GM19452 (cell line): Measurements from ENCODE around the gene PAX7.

ENCODE experiments used
- ATAC-seq: cut with Tn5 transposase; IDR thresholded peaks from one replicate; pipeline ENCODE4 v1.9.1; 2021; ENCODE audit not compliant: unreplicated experiment

Gene PAX7

GRCh38 chr1:18618546-18619466 lies 11.8 kb upstream of the PAX7 start:
- no peak for ATAC-seq

GRCh38 chr1:18619467-18619835 lies 11.2 kb upstream of the PAX7 start:
- ATAC-seq = no peak

- ATAC-seq = no peak
Measured at GRCh38 chr1:18628511-18628910, 2.1 kb upstream of the PAX7 start.

- no peak for ATAC-seq
Measured at GRCh38 chr1:18629659-18630510, 761 bp upstream of the PAX7 start.

- ATAC-seq = no peak
Measured at GRCh38 chr1:18631496-18632217, 1.0 kb downstream of the PAX7 start.

- ATAC-seq = no peak
Measured at GRCh38 chr1:18632218-18632588, 1.6 kb downstream of the PAX7 start.

- no peak for ATAC-seq
Measured at GRCh38 chr1:18632783-18633421, 2.3 kb downstream of the PAX7 start.

GRCh38 chr1:18633422-18634155 lies 2.9 kb downstream of the PAX7 start:
- ATAC-seq = no peak

- ATAC-seq = no peak
Measured at GRCh38 chr1:18634276-18634675, 3.6 kb downstream of the PAX7 start.

GRCh38 chr1:18635070-18635577 lies 4.5 kb downstream of the PAX7 start:
- ATAC-seq = no peak

- no peak for ATAC-seq
Measured at GRCh38 chr1:18635891-18636595, 5.4 kb downstream of the PAX7 start.

- ATAC-seq = no peak
Measured at GRCh38 chr1:18636596-18637508, 6.2 kb downstream of the PAX7 start.

- no peak for ATAC-seq
Measured at GRCh38 chr1:18637511-18637960, 6.9 kb downstream of the PAX7 start.

- ATAC-seq = no peak
Measured at GRCh38 chr1:18637962-18638834, 7.6 kb downstream of the PAX7 start.

GRCh38 chr1:18638835-18639364 lies 8.3 kb downstream of the PAX7 start:
- ATAC-seq = no peak

GRCh38 chr1:18639368-18640055 lies 8.9 kb downstream of the PAX7 start:
- ATAC-seq = no peak
